ENCODE results near the gene GRK2. TPM values are rescaled to one million over a fixed set of nuclear protein-coding genes. Genes with fewer than 3 reads are reported as not detected.
A peak's percentile ranks its signal among the peaks of the same experiment; 100 is the strongest.

Gene GRK2
- total and polyA plus RNA-seq, 9 of the 15 experiments (the other 6 are each of a cell fraction or from before 2014, with no cell fraction given), result 0.24 to 95.8 (median 56.5) TPM

DNA sequence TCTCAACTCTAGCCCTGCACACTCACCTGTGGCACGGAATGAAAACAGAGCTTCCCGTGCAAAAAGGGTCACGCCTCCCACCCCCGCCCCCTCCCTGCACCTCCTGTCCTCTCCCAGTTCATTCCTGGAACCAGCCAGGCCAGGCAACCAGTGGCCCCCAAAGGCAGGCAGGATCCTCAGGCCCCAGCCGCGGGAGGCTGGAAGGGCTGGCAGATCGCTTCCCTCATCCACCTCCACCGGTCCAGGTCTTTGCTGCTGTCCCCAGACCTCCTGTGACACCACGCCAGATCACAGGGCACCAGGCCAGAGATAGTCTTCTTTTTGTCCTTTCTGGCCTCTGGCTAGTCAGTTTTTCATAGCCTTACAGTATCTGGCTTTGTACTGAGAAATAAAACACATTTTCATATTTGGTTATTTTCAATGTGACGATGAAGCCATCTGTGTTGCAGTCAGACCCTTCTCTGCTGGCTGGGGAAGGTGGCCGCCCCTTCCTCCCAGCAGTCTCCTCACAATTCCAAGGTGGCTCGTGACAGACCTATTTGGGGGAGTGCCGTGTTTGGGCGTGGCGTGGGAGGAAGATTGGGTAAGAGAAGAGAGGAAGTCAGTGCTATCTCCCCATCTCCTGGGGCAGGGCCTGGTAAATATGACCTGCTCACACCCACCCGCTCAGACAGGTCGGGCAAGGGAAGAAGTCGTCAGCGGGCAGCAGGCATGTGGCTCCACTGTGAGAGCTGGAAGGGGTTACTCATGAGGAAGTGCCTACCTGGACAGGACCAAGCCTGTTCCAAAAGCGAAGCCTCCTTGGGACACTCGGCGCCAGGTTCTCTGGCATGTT, 46.1 kb downstream of the GRK2 start (continued):
- TF ChIP-seq ZNF318 (IDR thresholded peaks at IDR 0.05; ENCODE audit: borderline replicate concordance in 1 of 2, low read depth in 1 of 2) (peak in 1 of 2 experiments; percentile 36; a peak in 1 of 4 replicates), FOSL1 (tag; conservative IDR thresholded peaks at IDR 0.05) (peak; percentile 43; the same call in 1 of the 2 replicates), RFX1 (IDR thresholded peaks at IDR 0.05) (no peak), SIRT6 (IDR thresholded peaks at IDR 0.05; ENCODE audit: low read depth, low read length) (no peak), CBX8 (IDR thresholded peaks at IDR 0.05; ENCODE audit: borderline replicate concordance, extremely low read depth, low read depth, low read length, poor library complexity, severe bottlenecking) (no peak), TFAM (CRISPR knock-in tag; conservative IDR thresholded peaks at IDR 0.05) (no peak), ZNF175 (CRISPR knock-in tag; IDR thresholded peaks at IDR 0.05; ENCODE audit: low read depth) (0 out of 2 replicates have a peak, but pooled peaks have one; percentile 32), SNAPC5 (CRISPR knock-in tag; IDR thresholded peaks at IDR 0.05) (no peak), ZNF766 (CRISPR knock-in tag; conservative IDR thresholded peaks at IDR 0.05) (peak; percentile 67; the same call in 1 of the 2 replicates), HCFC1 (IDR thresholded peaks at IDR 0.05; ENCODE audit: low read depth, low read length) (no peak), CAMTA2 (CRISPR knock-in tag; conservative IDR thresholded peaks at IDR 0.05) (0 out of 2 replicates have a peak, but pooled peaks have one; percentile 18), KLF6 (CRISPR knock-in tag; IDR thresholded peaks at IDR 0.05; ENCODE audit: borderline replicate concordance) (peak; percentile 80), ZNF551 (CRISPR knock-in tag; IDR thresholded peaks at IDR 0.05) (no peak), RCOR1 (IDR thresholded peaks at IDR 0.05; ENCODE audit: borderline replicate concordance in 1 of 2, low read depth in 2 of 2, low read length in 2 of 2) (peak in 1 of 2 experiments; percentile 90; a peak in 2 of 4 replicates), KLF16 (IDR thresholded peaks at IDR 0.05) (peak; percentile 68; the same call in 1 of the 2 replicates), ATF1 (CRISPR knock-in tag; IDR thresholded peaks at IDR 0.05) (no peak), ATF1 (tag; IDR thresholded peaks at IDR 0.05) (peak; percentile 30; the same call in 1 of the 2 replicates)

All from K562 (cell line).